HepG2 (cell line): ENCODE results near the gene HYDIN. TPM values are rescaled to one million over a fixed set of nuclear protein-coding genes. Genes with fewer than 3 reads are reported as not detected.

Source experiments
- ARID4A ChIP-seq: sonication (generic); formaldehyde crosslinking; IDR thresholded peaks from 2 replicates; pipeline ENCODE4 v1.5.0; 2020; ENCODE audit warnings: mild to moderate bottlenecking, missing genetic modification reagents, borderline replicate concordance
- ATF1 ChIP-seq: IDR thresholded peaks from 2 replicates; pipeline ENCODE4 v1.6.1; 2016; ENCODE audit warnings: mild to moderate bottlenecking, control low read depth
- CENPX ChIP-seq: sonication (generic); formaldehyde crosslinking; IDR thresholded peaks from 2 replicates; pipeline ENCODE4 v1.9.0; 2021; ENCODE audit warnings: mild to moderate bottlenecking, missing genetic modification reagents, moderate library complexity
- ETV5 ChIP-seq: IDR thresholded peaks from 2 replicates; pipeline ENCODE4 v1.6.1; 2018; ENCODE audit warnings: missing biosample characterization, missing genetic modification reagents, inconsistent platforms, borderline replicate concordance
- MXD1 ChIP-seq: sonication (generic); formaldehyde crosslinking; IDR thresholded peaks from 2 replicates; pipeline ENCODE4 v1.4.0; 2020; ENCODE audit warnings: mild to moderate bottlenecking, missing genetic modification reagents
- NFRKB ChIP-seq: fragments of 450-650 bp; IDR thresholded peaks from 2 replicates; pipeline ENCODE4 v1.6.1; 2017
- POLR2A ChIP-seq, 2 experiments: IDR thresholded peaks; 2 replicates each; pipeline ENCODE4 v1.6.1; 2011; ENCODE audit warnings: low read depth in 2 of 2, low read length in 2 of 2, mild to moderate bottlenecking in 1 of 2, moderate library complexity in 1 of 2; ENCODE audit not compliant: insufficient read depth in 1 of 2
- SATB2 ChIP-seq: sonication (generic); formaldehyde crosslinking; IDR thresholded peaks from 2 replicates; pipeline ENCODE4 v1.5.0; 2020; ENCODE audit warnings: missing genetic modification reagents
- SMAD9 ChIP-seq: sonication (generic); formaldehyde crosslinking; IDR thresholded peaks from 2 replicates; pipeline ENCODE4 v1.5.1; 2020; ENCODE audit warnings: mild to moderate bottlenecking, missing genetic modification reagents
- SP5 ChIP-seq: IDR thresholded peaks from 2 replicates; pipeline ENCODE4 v1.6.1; 2016; ENCODE audit warnings: low read depth, borderline replicate concordance
- SSRP1 ChIP-seq: IDR thresholded peaks from 2 replicates; pipeline ENCODE4 v1.6.1; 2016; ENCODE audit warnings: control low read depth
- TARDBP ChIP-seq: sonication (generic); formaldehyde crosslinking; IDR thresholded peaks from 2 replicates; pipeline ENCODE4 v1.8.0; 2022; ENCODE audit warnings: mild to moderate bottlenecking, missing genetic modification reagents
- ZNF296 ChIP-seq: sonication (generic); formaldehyde crosslinking; conservative IDR thresholded peaks from 2 replicates; pipeline ENCODE4 v1.5.0; 2020; ENCODE audit warnings: mild to moderate bottlenecking, missing genetic modification reagents
- ZNF30 ChIP-seq: sonication (generic); formaldehyde crosslinking; IDR thresholded peaks from 2 replicates; pipeline ENCODE4 v1.5.0; 2020; ENCODE audit warnings: mild to moderate bottlenecking, missing genetic modification reagents
- ZNF329 ChIP-seq: sonication (generic); formaldehyde crosslinking; IDR thresholded peaks from 2 replicates; pipeline ENCODE4 v1.9.0; 2021; ENCODE audit warnings: low read depth, mild to moderate bottlenecking, missing genetic modification reagents
- ZNF33B ChIP-seq: sonication (generic); formaldehyde crosslinking; IDR thresholded peaks from 2 replicates; pipeline ENCODE4 v1.5.1; 2020; ENCODE audit warnings: mild to moderate bottlenecking, missing genetic modification reagents
- ZNF556 ChIP-seq: sonication (generic); formaldehyde crosslinking; IDR thresholded peaks from 2 replicates; pipeline ENCODE4 v1.4.0; 2020; ENCODE audit warnings: mild to moderate bottlenecking, missing genetic modification reagents, borderline replicate concordance
- ZNF605 ChIP-seq: sonication (generic); formaldehyde crosslinking; IDR thresholded peaks from 2 replicates; pipeline ENCODE4 v1.8.0; 2022; ENCODE audit warnings: mild to moderate bottlenecking, missing genetic modification reagents
- ZSCAN22 ChIP-seq: sonication (generic); formaldehyde crosslinking; IDR thresholded peaks from 2 replicates; pipeline ENCODE4 v1.4.0; 2020; ENCODE audit warnings: mild to moderate bottlenecking, missing genetic modification reagents
- polyA plus RNA-seq, 8 experiments: library from polyadenylated mRNA; depleted of rRNA in 3 of 8; stranded (reverse) in 7 of 8; unstranded in 1 of 8; fragments of >200 nt; fragmentation: Illumina TruSeq in 4 of 8; extraction: Trizol in 4 of 8; gene quantifications; 2 replicates each; pipeline versions ENCODE4 v1.2.1 to v1.2.3, GENCODE V29; 2011 to 2016; ENCODE audit warnings: low read depth in 4 of 8, missing spikeins in 1 of 8, mixed read lengths in 1 of 8; ENCODE audit not compliant: insufficient read depth in 1 of 8
- total RNA-seq, 5 experiments: library from RNA; depleted of rRNA; stranded (reverse); fragments of >200 nt; fragmentation: Illumina TruSeq; extraction: Trizol; gene quantifications; 2 replicates each; pipeline ENCODE4 v1.2.3, GENCODE V29; 2016; ENCODE audit warnings: low read depth in 1 of 5
- TF ChIP-seq, protein P1 (sequence below): sonication (generic); formaldehyde crosslinking; IDR thresholded peaks from 2 replicates; pipeline ENCODE4 v1.5.0; 2020; ENCODE audit warnings: mild to moderate bottlenecking, missing genetic modification reagents
- TF ChIP-seq, protein P2 (sequence below): IDR thresholded peaks from 2 replicates; pipeline ENCODE4 v1.6.1; 2012; ENCODE audit warnings: low read depth, low read length, improper control_type of control experiment

HYDIN gene
- total and polyA plus RNA-seq, 2 of the 13 experiments (the other 11 are each of a cell fraction or from before 2014, with no cell fraction given) = not detected

GRCh38 chr16:70800781-70801480, 429.6 kb downstream of the HYDIN start, which contains the start of gene VAC14 (continued):
- TF ChIP-seq, protein P1, sequence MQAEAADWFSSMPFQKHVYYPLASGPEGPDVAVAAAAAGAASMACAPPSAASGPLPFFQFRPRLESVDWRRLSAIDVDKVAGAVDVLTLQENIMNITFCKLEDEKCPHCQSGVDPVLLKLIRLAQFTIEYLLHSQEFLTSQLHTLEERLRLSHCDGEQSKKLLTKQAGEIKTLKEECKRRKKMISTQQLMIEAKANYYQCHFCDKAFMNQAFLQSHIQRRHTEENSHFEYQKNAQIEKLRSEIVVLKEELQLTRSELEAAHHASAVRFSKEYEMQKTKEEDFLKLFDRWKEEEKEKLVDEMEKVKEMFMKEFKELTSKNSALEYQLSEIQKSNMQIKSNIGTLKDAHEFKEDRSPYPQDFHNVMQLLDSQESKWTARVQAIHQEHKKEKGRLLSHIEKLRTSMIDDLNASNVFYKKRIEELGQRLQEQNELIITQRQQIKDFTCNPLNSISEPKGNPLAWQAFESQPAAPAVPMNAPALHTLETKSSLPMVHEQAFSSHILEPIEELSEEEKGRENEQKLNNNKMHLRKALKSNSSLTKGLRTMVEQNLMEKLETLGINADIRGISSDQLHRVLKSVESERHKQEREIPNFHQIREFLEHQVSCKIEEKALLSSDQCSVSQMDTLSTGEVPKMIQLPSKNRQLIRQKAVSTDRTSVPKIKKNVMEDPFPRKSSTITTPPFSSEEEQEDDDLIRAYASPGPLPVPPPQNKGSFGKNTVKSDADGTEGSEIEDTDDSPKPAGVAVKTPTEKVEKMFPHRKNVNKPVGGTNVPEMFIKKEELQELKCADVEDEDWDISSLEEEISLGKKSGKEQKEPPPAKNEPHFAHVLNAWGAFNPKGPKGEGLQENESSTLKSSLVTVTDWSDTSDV = no peak
- TF ChIP-seq ZNF30 = no peak
- TF ChIP-seq CENPX (CRISPR knock-in tag) = no peak
- TF ChIP-seq ZSCAN22 (CRISPR knock-in tag) = no peak
- no peak for TF ChIP-seq SSRP1
- peak; percentile 88 for TF ChIP-seq SP5 (CRISPR knock-in tag)
- peak; percentile 89; the same call in 1 of the 2 replicates for TF ChIP-seq ZNF605 (CRISPR knock-in tag)
- peak; percentile 81 for TF ChIP-seq MXD1 (CRISPR knock-in tag)
- TF ChIP-seq ETV5 (CRISPR knock-in tag) = peak; percentile 83
- peak; percentile 85 to 92 for TF ChIP-seq POLR2A (IDR thresholded peaks at IDR 0.05; ENCODE audit: insufficient read depth in 1 of 2, low read depth in 2 of 2, low read length in 2 of 2)
- TF ChIP-seq, protein P2, sequence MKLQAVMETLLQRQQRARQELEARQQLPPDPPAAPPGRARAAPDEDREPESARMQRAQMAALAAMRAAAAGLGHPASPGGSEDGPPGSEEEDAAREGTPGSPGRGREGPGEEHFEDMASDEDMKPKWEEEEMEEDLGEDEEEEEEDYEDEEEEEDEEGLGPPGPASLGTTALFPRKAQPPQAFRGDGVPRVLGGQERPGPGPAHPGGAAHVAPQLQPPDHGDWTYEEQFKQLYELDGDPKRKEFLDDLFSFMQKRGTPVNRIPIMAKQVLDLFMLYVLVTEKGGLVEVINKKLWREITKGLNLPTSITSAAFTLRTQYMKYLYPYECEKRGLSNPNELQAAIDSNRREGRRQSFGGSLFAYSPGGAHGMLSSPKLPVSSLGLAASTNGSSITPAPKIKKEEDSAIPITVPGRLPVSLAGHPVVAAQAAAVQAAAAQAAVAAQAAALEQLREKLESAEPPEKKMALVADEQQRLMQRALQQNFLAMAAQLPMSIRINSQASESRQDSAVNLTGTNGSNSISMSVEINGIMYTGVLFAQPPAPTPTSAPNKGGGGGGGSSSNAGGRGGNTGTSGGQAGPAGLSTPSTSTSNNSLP = 0 out of 2 replicates have a peak, but pooled peaks have one; percentile 15
- TF ChIP-seq NFRKB = no peak
- TF ChIP-seq ZNF33B = no peak
- no peak for TF ChIP-seq SMAD9 (CRISPR knock-in tag)
- TF ChIP-seq ZNF296 (CRISPR knock-in tag) = no peak
- no peak for TF ChIP-seq SATB2 (CRISPR knock-in tag)
- TF ChIP-seq TARDBP (CRISPR knock-in tag) = peak; percentile 85
- no peak for TF ChIP-seq ATF1 (CRISPR knock-in tag)
- no peak for TF ChIP-seq ZNF329 (CRISPR knock-in tag)
- TF ChIP-seq ARID4A (CRISPR knock-in tag) = peak; percentile 99
- TF ChIP-seq ZNF556 = peak; percentile 40; the same call in 1 of the 2 replicates
